Measurements from ENCODE around the gene TNFAIP8L1. TPM values are rescaled to one million over a fixed set of nuclear protein-coding genes. Genes with fewer than 3 reads are reported as not detected.

TNFAIP8L1 gene
- total RNA-seq, 4 donors from 2014 or later, result 1.5 to 7.0 (median 2.1) TPM

DNA sequence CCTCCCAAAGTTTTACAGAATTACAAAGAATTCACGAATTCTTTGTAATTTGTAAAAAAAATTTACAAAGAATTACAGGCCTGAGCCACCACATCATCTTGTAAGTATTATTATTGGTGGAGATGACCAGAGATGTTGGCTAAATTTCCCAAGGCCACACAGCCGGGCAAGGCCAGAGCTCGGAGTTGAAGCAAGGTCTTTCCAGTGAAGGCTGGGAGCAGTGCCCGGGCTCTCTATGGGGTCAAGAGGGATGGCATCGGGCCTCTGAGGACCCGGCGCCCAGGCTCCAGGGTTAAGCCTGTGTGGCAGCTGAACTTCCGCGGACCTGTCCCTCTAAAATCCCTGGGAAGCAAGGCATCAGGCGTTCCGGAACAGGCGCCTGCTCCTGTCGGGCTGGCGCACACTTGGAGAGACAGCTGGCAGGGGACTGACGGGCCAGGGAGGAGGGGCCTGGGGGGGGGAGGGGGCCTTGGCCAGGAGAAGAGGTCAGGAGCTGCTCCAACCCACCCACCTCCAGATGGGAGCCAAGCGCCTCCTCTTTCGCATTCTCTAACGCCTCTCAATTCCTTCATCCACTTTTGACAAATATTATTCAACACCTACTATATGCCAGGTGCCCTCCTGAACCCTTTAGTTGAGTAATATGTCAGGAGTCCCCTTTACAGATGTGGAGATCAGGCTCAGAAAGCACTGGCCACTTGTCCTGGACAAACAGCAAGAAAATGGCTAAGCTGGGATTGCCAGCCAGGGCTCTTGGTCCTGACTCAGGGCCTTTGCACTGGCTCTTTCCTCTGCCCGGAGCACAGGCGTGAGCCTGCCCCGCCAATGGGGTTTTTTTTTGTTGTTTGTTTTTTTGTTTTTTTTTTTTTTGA is 43.0 kb upstream of the TNFAIP8L1 start:
- TF ChIP-seq CTCF (IDR thresholded peaks at IDR 0.05; ENCODE audit: low read depth), result no peak

DNA sequence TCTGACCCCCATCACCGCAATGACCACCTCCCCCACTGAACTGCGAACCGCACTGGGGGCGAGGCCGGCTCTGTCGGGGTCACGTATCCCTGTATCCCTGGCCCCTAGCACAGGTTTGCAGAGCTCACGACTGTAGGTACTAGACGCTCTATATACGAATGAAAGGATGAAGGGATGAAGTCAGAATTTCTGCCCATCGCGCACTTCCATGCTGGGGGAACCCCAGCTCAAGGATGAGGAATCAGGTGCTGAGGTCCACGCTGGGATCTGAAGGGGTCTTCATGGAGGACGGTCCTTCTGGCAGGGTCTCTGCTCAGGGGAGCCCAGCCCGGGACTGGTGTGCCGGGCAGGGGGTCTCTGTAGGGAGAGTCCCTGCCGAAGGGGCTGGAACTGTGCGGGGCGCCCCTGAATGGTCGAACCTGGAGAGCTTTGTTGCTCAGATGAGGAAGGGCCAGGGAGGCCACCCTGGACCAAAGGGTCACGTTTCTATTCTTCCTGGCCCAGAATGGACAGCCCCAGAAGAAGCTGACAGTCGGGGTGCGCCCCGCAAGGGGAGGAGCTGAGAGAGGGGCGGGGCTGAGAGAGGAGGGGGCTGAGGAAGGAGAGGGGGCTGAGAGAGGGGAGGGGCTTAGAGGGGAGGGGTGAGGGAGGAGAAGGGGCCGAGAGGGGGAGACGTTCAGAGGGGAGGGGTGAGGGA is 41.9 kb upstream of the TNFAIP8L1 start:
- no peak for TF ChIP-seq CTCF (IDR thresholded peaks at IDR 0.05; ENCODE audit: low read depth)

- no peak for TF ChIP-seq CTCF (IDR thresholded peaks at IDR 0.05; ENCODE audit: low read depth)
These were observed 41.2 kb upstream of the TNFAIP8L1 start for GRCh38 chr19:4597975-4598671.

- no peak for TF ChIP-seq CTCF (IDR thresholded peaks at IDR 0.05; ENCODE audit: low read depth)
These were observed 40.6 kb upstream of the TNFAIP8L1 start for GRCh38 chr19:4598712-4599111.

GRCh38 chr19:4600082-4600481 is 39.2 kb upstream of the TNFAIP8L1 start:
- TF ChIP-seq CTCF (IDR thresholded peaks at IDR 0.05; ENCODE audit: low read depth), result no peak

- no peak for TF ChIP-seq CTCF (IDR thresholded peaks at IDR 0.05; ENCODE audit: low read depth)
These were observed 38.4 kb upstream of the TNFAIP8L1 start for GRCh38 chr19:4600893-4601292.

Data from subcutaneous adipose tissue (tissue), 4 donors.